H9 (cell line): ENCODE measurements around the gene APPBP2. TPM values are rescaled to one million over a fixed set of nuclear protein-coding genes. Genes with fewer than 3 reads are reported as not detected.

Experiments used
- DNase-seq: peaks from one replicate; pipeline ENCODE4 v3.0.0-alpha.2; 2017
- H2AFZ ChIP-seq: one replicate; pipeline ENCODE4 v1.6.1; 2013; ENCODE audit warnings: mild to moderate bottlenecking, low read length, control low read depth, moderate library complexity
- H2AK5ac ChIP-seq: 2 replicates; pipeline ENCODE4 v1.6.1; 2013; ENCODE audit warnings: low read length, control low read depth, mixed read lengths; ENCODE audit not compliant: insufficient read length
- H2BK120ac ChIP-seq: one replicate; pipeline ENCODE4 v1.6.1; 2013; ENCODE audit warnings: low read depth, mild to moderate bottlenecking, low read length, control low read depth, inconsistent platforms; ENCODE audit not compliant: poor library complexity, severe bottlenecking
- H2BK12ac ChIP-seq: 2 replicates; pipeline ENCODE4 v1.6.1; 2013; ENCODE audit warnings: low read length, control low read depth, mixed read lengths, low read depth; ENCODE audit not compliant: insufficient read length
- H2BK15ac ChIP-seq: 2 replicates; pipeline ENCODE4 v1.6.1; 2013; ENCODE audit warnings: low read depth, low read length, control low read depth
- H2BK20ac ChIP-seq: one replicate; pipeline ENCODE4 v1.6.1; 2013; ENCODE audit warnings: low read depth, mild to moderate bottlenecking, low read length, control low read depth, inconsistent platforms; ENCODE audit not compliant: poor library complexity, severe bottlenecking
- H2BK5ac ChIP-seq: 2 replicates; pipeline ENCODE4 v1.6.1; 2013; ENCODE audit warnings: low read length, control low read depth, mixed read lengths; ENCODE audit not compliant: insufficient read length
- H3K14ac ChIP-seq: 2 replicates; pipeline ENCODE4 v1.6.1; 2013; ENCODE audit warnings: low read length, control low read depth; ENCODE audit not compliant: insufficient read depth
- H3K18ac ChIP-seq: 2 replicates; pipeline ENCODE4 v1.6.1; 2013; ENCODE audit warnings: low read depth, mild to moderate bottlenecking, mixed read lengths, low read length, control low read depth; ENCODE audit not compliant: insufficient read length
- H3K23ac ChIP-seq: 2 replicates; pipeline ENCODE4 v1.6.1; 2013; ENCODE audit warnings: low read length, control low read depth, mixed read lengths, low read depth; ENCODE audit not compliant: insufficient read length
- H3K23me2 ChIP-seq: 2 replicates; pipeline ENCODE4 v1.6.1; 2013; ENCODE audit warnings: low read depth, mild to moderate bottlenecking, mixed read lengths, low read length, control low read depth; ENCODE audit not compliant: insufficient read length, poor library complexity, severe bottlenecking
- H3K27ac ChIP-seq: 2 replicates; pipeline ENCODE4 v1.5.1; 2013; ENCODE audit warnings: low read length, control low read depth, mixed read lengths, low read depth; ENCODE audit not compliant: insufficient read length
- H3K27me3 ChIP-seq: 2 replicates; pipeline ENCODE4 v1.6.1; 2013; ENCODE audit warnings: low read length, control low read depth, inconsistent platforms; ENCODE audit not compliant: insufficient read depth
- H3K4ac ChIP-seq: 2 replicates; pipeline ENCODE4 v1.6.1; 2013; ENCODE audit warnings: low read depth, mild to moderate bottlenecking, control low read depth, inconsistent platforms, low read length, moderate library complexity
- H3K4me1 ChIP-seq: 2 replicates; pipeline ENCODE4 v1.6.1; 2013; ENCODE audit warnings: low read length, control low read depth, inconsistent platforms; ENCODE audit not compliant: insufficient read depth
- H3K4me2 ChIP-seq: 2 replicates; pipeline ENCODE4 v1.6.1; 2013; ENCODE audit warnings: low read length, control low read depth, mixed read lengths; ENCODE audit not compliant: insufficient read length, insufficient read depth
- H3K56ac ChIP-seq: 2 replicates; pipeline ENCODE4 v1.6.1; 2013; ENCODE audit warnings: low read depth, mild to moderate bottlenecking, mixed read lengths, low read length, control low read depth; ENCODE audit not compliant: insufficient read length
- H3K79me1 ChIP-seq: 2 replicates; pipeline ENCODE4 v1.6.1; 2013; ENCODE audit warnings: low read depth, mild to moderate bottlenecking, moderate library complexity, low read length, control low read depth, inconsistent platforms; ENCODE audit not compliant: insufficient read depth, poor library complexity, severe bottlenecking
- H3K79me2 ChIP-seq: 2 replicates; pipeline ENCODE4 v1.6.1; 2013; ENCODE audit warnings: low read length, control low read depth, inconsistent platforms; ENCODE audit not compliant: insufficient read depth
- H3K9ac ChIP-seq: 2 replicates; pipeline ENCODE4 v1.6.1; 2013; ENCODE audit warnings: low read length, control low read depth, mixed read lengths; ENCODE audit not compliant: insufficient read length; ENCODE audit errors: extremely low read depth
- H3K9me3 ChIP-seq: one replicate; pipeline ENCODE4 v1.6.1; 2013; ENCODE audit warnings: low read depth, low read length, inconsistent platforms; ENCODE audit not compliant: control insufficient read depth
- H3T11ph ChIP-seq: one replicate; pipeline ENCODE4 v1.6.1; 2013; ENCODE audit warnings: mild to moderate bottlenecking, low read length, control low read depth, inconsistent platforms
- H4K20me1 ChIP-seq: one replicate; pipeline ENCODE4 v1.6.1; 2013; ENCODE audit not compliant: control insufficient read depth, insufficient read length, insufficient read depth
- H4K5ac ChIP-seq: 2 replicates; pipeline ENCODE4 v1.6.1; 2013; ENCODE audit warnings: low read depth, mild to moderate bottlenecking, mixed read lengths, low read length, control low read depth; ENCODE audit not compliant: insufficient read length
- H4K8ac ChIP-seq: replicated peaks from 2 replicates; pipeline ENCODE4 v1.6.1; 2013; ENCODE audit warnings: low read length, control low read depth, mixed read lengths, low read depth; ENCODE audit not compliant: insufficient read length
- H4K91ac ChIP-seq: 2 replicates; pipeline ENCODE4 v1.6.1; 2013; ENCODE audit warnings: low read depth, mild to moderate bottlenecking, moderate library complexity, mixed read lengths, low read length, control low read depth; ENCODE audit not compliant: insufficient read length
- H3K27ac Mint-ChIP-seq, 3 experiments: 2 replicates in 2 of 3; 3 replicates in 1 of 3; pipeline ENCODE4 v1.8.0; 2020 to 2021; ENCODE audit warnings: mixed read lengths in 3 of 3, mild to moderate bottlenecking in 1 of 3, moderate library complexity in 1 of 3
- H3K27me3 Mint-ChIP-seq: 2 replicates; pipeline ENCODE4 v1.8.0; 2021; ENCODE audit warnings: low read depth, mild to moderate bottlenecking, moderate library complexity, mixed read lengths
- H3K36me3 Mint-ChIP-seq, 3 experiments: 2 replicates in 2 of 3; 3 replicates in 1 of 3; pipeline ENCODE4 v1.8.0; 2020 to 2021; ENCODE audit warnings: low read depth in 3 of 3, mixed read lengths in 3 of 3; ENCODE audit not compliant: insufficient read depth in 1 of 3
- H3K4me1 Mint-ChIP-seq, 2 experiments: 2 replicates each; pipeline ENCODE4 v1.8.0; 2020; ENCODE audit warnings: mixed read lengths in 2 of 2
- H3K4me3 Mint-ChIP-seq, 2 experiments: 2 replicates in 1 of 2; 3 replicates in 1 of 2; pipeline ENCODE4 v1.8.0; 2020 to 2021; ENCODE audit warnings: mild to moderate bottlenecking in 2 of 2, mixed read lengths in 2 of 2, moderate library complexity in 1 of 2
- H3K9me3 Mint-ChIP-seq, 2 experiments: 2 replicates in 1 of 2; 3 replicates in 1 of 2; pipeline ENCODE4 v1.8.0; 2020; ENCODE audit warnings: mild to moderate bottlenecking in 2 of 2, mixed read lengths in 2 of 2, moderate library complexity in 1 of 2
- WGBS: extraction: QIAGEN DNeasy Blood & Tissue Kit; methylation state at CpG from one replicate; pipeline ENCODE4 v1.1.7; 2013; ENCODE audit warnings: missing lambda C conversion rate, low lambda C conversion rate, mixed read lengths; ENCODE audit not compliant: insufficient read length; ENCODE audit errors: extremely low coverage; 5-methylcytosine and 5-hydroxymethylcytosine counted together
- total RNA-seq: library from RNA; stranded (reverse); gene quantifications from 2 replicates; pipeline ENCODE4 v1.2.1, GENCODE V29; 2021
- TF ChIP-seq, protein P1 (sequence below): fragments of 200-600 bp; sonication (generic); conservative IDR thresholded peaks from 3 replicates; pipeline ENCODE4 v1.8.0; 2021; ENCODE audit warnings: antibody characterized with exemption, mild to moderate bottlenecking

The APPBP2 gene
- total RNA-seq, 1 experiment from 2014 or later, result 17.0 TPM

DNA sequence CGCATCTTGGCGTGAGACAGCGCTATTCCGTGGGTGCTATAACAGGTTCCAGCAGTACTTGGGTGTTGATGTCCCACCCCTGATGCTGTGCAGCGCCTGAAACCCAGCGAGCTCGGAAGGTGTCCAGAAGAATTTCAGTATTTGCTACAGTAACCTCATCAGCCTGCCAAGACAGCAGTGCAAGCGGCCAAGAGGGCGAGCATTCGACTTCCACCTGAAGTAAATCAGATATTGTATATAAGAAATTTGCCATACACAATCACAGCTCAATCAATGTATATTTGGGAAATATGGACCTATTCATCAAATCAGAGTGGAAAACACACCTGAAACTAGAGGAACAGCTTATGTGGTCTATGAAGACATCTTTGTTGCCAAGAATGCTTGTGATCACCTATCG lies 13.0 kb downstream of the APPBP2 start:
- no peak for DNase-seq
- H3K27ac Mint-ChIP-seq, result no peak overlapping the region
- TF ChIP-seq, protein P1, sequence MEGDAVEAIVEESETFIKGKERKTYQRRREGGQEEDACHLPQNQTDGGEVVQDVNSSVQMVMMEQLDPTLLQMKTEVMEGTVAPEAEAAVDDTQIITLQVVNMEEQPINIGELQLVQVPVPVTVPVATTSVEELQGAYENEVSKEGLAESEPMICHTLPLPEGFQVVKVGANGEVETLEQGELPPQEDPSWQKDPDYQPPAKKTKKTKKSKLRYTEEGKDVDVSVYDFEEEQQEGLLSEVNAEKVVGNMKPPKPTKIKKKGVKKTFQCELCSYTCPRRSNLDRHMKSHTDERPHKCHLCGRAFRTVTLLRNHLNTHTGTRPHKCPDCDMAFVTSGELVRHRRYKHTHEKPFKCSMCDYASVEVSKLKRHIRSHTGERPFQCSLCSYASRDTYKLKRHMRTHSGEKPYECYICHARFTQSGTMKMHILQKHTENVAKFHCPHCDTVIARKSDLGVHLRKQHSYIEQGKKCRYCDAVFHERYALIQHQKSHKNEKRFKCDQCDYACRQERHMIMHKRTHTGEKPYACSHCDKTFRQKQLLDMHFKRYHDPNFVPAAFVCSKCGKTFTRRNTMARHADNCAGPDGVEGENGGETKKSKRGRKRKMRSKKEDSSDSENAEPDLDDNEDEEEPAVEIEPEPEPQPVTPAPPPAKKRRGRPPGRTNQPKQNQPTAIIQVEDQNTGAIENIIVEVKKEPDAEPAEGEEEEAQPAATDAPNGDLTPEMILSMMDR, result no peak
- Histone ChIP-seq H2BK120ac (no peak overlapping the region), H3K14ac (no peak overlapping the region), H4K91ac (no peak overlapping the region), H2BK12ac (no peak overlapping the region), H3K56ac (no peak overlapping the region), H3K4ac (no peak overlapping the region), H3K79me2 (peaks cover 2% of the 10 kb centered on the region; the same call in 1 of the 2 replicates), H4K5ac (no peak overlapping the region), H2BK5ac (no peak overlapping the region), H2BK20ac (no peak overlapping the region), H3K79me1 (peaks cover 10% of the 10 kb centered on the region), H3K9me3 (no peaks in the 10 kb centered on the region), H3T11ph (no peak overlapping the region), H3K4me2 (no peak overlapping the region), H2AK5ac (no peak overlapping the region), H3K4me1 (no peaks in the 10 kb centered on the region), H2AFZ (no peak overlapping the region), H3K18ac (no peak overlapping the region), H4K8ac (no peak overlapping the region), H3K27me3 (no peaks in the 10 kb centered on the region), H4K20me1 (no peaks in the 10 kb centered on the region), H3K27ac (no peak overlapping the region), H3K23me2 (no peaks in the 10 kb centered on the region), H2BK15ac (no peak overlapping the region), H3K9ac (no peak overlapping the region), H3K23ac (no peak overlapping the region)
- no peak overlapping the region for H3K4me3 Mint-ChIP-seq
- no peaks in the 10 kb centered on the region; the same call in 1 of the 2 replicates for H3K27me3 Mint-ChIP-seq
- no peaks in the 10 kb centered on the region for H3K9me3 Mint-ChIP-seq
- H3K4me1 Mint-ChIP-seq, result no peaks in the 10 kb centered on the region
- H3K36me3 Mint-ChIP-seq, result peaks cover 3 to 33% (median 30%) of the 10 kb centered on the region in 3 experiments
- no CpG with 5 or more reads among the region's 11 CpGs for WGBS
